Activated CD8-positive, alpha-beta memory T cell treated with anti-CD3 and anti-CD28 coated beads, Interleukin-2, amount 50 U/mL, for 48 hours (primary cell): ENCODE results near the gene COX7A2.

ENCODE experiments used
- DNase-seq: peaks from one replicate; pipeline ENCODE4 v3.0.0-alpha.2; 2020

The COX7A2 gene, protein sequence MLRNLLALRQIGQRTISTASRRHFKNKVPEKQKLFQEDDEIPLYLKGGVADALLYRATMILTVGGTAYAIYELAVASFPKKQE

DNA sequence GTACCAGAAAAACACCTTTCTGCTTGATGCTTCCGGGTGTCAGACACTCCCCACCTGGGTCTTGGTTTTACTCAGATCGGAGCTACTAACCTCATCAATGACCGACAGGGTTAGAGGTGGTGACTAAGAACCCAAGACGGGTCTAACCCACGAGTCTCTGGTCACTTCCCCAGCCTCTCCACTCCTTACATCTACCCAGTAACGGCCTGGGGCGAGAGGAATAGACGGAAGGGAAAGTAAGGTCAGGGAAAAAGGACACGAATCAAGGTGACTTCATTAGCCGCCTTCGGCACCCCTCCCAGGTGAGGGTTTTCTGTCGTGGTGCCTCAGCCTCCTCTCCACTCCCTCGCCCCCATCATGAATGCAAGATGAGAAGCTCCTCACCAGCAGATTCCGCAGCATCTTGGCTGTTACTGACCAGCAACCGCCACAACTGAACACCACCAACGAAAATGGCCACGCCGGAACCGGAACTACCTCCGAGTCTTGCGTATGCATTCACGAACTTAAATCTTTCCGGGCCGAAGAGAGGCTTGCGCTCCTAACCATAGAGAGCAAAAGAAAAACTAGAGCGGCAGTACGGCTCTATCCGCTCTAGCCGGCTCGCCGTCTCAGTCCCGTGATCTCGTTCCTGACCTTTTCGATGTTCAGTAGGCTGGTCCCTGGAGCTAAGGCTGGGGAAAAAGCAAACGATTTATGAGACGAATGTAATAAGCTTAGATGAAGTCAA is at the start of gene COX7A2:
Gene COX7A2, minus strand, starts transcription at position 469 of the 730 bp plus-strand sequence. Its CDS starts 67 bp downstream, at position 402.
- DNase-seq, result peak; percentile 89

DNA sequence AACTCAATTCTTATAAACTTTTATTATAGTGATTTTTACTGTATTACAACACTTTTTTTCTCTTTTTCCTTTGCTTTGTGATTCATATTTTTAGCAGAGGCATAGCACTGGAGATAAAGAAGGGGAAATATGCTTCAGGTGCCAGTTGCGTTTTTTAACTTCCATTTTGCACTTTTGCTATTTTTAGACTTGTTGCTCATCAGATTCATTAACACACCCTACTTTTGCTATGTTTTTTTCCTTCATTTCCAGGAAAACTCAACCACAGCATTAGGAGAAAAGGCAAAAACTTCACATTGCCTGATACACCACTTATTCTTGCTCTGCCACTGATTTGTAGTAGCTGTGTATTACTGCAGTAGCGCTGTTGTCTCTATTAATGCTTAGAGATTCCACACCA is 49.0 kb upstream of the COX7A2 start:
- DNase-seq, result no peak

DNA sequence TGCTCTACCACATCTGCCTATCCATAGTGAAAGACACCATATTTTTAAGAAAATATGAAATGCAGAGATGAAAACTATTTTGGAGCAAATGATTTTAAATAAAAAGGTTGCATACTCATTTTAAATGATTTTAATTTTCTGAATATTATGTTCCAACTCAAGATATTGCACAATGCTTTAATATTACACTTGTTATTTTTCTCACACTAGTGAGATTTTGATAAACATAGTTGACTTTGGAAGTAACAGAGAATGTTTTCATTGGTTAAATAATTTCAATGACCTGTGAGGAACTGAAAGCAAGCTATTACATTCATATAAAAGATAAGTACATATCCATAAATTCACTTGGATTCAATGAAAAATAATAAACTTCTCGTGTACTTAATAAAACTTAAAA is 48.1 kb upstream of the COX7A2 start:
- DNase-seq, result no peak

DNA sequence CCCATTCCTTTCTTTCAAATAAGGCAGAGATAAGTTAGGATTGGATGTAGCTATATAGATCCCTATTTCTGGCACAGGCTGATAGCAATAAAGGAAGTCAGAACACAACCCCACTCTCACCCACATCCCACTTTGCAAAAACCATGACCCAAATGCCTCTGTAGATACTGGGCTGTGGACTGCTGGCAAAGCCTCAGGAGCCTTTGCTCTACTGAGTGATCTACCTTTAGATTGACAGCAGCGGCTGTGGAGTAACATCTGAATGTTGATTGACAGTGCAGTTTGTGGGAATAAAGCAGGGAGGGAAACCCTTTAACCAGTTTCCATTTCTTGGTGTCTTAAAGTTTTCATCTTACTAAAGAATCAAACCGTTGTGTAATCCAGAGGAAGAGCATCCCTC is 47.7 kb upstream of the COX7A2 start:
- no peak for DNase-seq

DNA sequence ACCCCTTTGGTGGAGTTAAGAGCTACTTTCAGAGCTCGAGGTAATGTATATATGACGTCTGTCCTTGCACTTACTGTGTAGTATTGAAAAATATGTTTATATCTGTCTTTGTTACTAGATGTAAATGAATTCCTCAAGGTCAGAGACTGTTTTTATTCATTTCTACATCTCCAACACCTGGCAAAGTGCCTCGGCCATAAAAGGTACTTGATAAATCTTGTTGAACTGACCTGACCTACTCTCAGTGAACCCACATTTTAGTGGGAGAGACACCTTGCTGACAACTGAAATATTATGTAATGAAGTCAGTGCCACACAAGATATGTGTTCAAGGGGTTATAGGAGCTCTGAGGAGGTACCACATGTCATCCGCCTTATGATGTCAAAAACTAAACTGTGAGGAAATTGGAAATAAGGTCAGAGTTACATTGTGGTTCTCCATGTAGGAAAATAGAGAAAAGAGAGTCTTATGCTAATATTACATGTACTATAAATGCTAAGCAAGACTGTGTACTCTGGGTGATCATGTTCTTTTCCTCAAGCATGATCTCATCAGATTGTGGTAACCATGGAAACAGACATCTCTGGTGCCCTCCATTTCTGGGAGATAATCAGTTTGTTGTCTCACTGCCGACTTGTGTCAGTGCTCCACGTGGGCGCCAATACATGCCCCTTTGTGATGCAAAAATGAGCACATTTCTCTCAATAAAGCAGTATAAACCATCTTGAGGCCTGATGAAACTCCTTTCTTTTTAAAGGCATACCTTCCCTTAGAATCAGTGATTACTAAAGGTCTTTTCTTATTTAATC is 46.7 kb upstream of the COX7A2 start:
- no peak for DNase-seq

DNA sequence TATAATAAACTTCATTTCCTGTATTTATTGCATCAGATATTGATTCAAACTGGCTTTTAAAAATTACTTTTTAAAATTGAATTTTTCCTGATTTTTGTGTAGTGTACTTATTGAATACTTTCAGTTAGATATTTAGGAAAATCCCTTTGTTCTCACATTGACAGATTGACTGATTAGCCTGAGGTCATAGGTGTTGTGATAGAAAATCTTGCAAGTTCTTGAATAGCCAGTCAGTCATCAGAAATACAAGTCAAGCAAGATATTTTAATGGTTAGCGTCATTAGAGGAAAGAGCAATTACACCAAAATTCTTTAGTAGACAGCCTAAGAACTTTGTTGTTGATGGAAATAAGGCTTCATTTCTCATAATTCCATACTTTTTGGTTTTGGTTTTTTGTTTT is 44.4 kb upstream of the COX7A2 start:
- DNase-seq, result no peak

DNA sequence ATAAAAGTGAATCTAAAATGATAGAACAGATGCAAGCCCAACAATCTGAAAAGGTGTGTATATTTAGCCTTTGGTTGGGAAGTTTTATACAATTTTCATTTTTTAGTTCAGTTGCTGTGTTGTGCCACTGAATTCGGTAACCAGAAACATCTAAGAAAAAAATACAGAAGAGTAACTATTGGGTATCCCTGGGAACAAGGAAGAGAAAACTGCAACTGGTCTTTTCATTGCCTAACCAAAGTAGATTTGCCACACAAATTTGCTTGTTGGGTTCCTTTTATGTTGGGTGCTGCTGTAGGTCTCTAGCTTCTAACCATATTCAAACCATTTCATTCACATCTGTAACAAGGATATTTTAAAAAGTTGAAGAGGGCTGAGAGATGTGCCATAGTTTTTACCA is 43.8 kb upstream of the COX7A2 start:
- no peak for DNase-seq

DNA sequence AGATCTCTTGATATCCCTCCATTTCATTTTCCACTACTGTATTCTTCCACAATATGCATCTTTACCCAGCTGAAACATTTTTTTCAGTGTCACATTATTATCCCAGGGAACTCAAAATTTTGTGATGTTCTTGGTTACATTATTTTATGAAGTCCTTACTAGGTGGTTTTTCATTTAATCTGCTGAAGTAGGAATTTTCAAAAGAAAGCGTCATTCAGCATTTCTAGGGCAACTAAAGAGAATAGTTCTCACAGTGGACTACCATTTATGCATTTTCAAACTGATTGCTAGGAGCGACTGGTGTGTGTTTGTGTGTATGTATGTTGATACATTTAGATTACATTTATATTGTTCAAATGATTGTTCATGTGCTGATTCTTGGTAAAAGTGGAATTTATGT is 43.4 kb upstream of the COX7A2 start:
- DNase-seq, result no peak

DNA sequence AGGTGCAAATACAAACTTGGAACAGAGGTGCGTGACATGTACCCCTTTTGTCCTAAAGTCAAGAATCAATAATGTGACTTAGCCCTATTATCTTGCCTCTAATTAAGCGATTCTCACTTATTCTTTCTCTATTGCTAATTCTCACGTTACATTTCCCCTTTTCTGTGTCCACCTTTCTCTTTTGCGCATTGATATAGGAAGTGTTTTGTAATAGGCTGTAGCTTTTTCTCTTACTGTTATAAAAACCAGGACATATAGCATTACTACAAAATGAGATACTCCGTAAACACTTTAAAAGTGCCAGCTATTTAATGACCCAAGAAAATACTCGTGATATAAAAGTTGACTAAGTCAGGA is 41.7 kb upstream of the COX7A2 start:
- DNase-seq, result no peak

DNA sequence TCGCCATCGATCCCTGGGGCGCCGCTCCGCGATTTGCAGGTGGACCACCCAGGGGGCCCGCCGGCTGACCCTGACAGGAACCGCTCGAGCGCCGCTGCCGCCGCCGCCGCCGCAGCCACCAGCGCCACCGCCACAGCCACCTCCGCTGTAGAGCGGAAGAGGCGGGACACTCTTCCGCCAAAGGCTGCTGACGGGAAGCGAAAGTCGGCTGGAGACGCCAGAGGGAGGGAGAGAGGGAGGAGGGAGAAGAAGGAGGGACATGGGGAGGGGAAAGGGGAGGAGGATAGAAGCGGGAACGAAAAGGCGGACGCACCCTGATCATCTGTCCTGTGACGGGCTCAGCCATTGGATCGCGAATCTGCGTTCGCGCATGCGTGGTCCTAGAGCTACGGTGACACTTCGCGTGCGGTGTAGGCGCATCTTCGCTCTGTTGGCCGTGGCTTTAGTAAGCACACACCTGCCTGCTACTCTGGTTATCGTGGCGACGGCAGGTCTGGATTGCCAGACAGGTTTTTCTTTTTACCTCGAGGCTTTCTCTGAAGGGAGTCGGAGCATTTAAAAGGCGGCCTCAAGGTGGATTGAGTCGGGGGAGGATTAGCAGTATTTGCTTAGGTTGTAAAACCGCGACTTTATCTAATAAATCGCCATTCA is 41.2 kb upstream of the COX7A2 start, which contains the start of gene TMEM30A:
Gene TMEM30A, minus strand, starts transcription at position 161 of the 651 bp plus-strand sequence. Its CDS starts 154 bp downstream, at position 7.
- DNase-seq, result peak; percentile 95

DNA sequence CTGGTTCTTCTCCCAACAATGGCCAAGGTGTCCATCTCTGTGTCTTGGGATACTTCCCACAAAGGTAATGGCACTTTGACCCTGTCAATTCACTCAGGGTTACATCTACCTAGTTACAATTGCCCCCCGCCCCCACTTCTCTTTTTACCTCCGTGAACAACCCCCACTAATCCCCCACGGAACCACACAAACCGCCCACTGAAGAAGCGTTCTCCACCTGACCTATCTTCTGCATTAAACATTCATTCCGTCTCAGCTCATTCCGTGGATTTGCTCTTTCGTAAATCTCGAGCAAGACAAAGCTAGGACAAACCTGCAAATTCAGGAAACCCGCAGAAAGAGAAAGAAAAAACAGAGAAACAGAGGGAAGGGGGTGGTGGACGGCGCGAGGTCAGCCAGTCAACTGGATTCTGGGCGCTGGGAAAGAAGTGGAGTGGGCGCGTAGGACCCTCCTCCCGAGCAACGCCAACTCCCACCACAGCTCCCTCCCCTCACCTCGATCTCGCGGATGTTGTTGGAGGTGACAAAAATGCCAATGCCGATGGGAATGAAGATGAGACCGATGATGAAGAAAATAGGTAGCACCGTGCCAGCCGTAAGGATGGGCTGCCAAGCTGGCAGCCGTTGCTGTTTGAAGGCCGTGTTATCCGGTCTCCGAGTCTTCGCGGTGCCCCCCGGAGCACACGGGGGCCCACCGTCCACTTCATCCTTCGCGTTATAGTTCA is 40.5 kb upstream of the COX7A2 start:
- peak; percentile 55 for DNase-seq

DNA sequence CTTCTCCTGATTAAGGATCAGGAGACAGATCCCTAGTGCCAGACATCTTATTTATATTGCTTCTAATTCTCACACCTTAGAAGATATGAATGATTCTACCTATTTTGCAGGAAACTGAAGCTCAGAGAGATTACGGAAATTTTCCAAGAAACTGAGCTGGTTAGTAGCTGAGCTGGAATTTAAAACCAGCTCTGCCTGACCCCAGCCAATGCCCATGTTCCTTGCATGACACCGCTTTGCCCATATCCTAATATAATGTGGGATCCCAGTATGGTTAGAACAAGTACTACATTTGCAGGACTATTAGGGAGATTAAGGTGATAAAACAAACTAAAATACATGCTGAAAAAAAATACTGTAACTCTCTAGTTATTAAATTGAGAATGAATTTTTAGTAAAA is 39.1 kb upstream of the COX7A2 start:
- no peak for DNase-seq

DNA sequence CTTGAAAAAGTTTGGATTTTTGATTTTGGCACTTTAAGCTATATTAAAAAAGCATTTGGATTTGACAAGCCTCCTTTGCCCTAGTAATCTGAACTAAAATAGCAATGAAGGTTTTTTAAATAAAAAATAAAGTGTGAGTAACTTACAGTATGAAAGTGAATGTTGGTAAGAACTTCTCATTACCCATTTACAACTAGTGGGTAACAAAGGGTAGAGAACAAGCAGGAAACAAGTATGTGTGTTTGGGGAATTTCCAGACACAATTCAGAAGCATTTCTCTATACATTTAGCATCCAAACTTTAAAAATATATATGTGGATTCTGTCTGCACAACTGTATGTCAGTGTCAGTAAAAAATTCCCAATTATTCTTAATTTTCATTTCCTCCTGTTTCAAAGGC is 38.1 kb upstream of the COX7A2 start:
- DNase-seq, result no peak

DNA sequence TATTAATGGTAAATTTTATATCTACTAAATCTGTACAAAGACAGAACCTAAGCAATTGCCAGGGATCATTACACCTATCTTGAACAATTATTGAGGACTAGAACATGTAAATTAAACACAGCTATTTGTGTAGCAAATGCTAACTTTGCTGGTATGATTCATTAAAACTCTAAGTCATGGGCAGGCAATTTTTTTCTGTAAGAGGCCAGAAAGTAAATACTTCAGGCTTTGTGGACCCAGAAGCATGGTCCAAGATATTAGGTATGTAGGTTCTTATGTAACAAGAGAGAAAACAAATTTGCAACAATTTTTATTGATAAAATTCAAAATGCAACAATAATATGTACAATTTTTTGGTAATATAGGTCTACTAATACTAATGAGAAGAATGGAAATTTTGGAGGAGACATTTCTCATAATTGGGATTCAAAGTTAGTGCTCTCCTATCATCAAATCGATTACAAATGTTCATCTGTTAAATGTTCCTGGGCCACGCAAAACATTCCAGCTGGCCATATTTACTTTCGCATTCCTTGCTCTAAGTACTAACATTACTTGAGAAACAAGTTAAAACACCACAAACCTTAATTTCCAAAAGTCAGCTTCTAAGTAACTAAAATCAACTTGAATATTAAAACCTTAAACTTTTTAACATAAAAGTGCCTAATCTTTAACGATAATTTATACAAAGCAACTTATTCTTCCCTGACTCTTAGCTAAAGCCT is 36.7 kb upstream of the COX7A2 start:
- DNase-seq, result no peak

DNA sequence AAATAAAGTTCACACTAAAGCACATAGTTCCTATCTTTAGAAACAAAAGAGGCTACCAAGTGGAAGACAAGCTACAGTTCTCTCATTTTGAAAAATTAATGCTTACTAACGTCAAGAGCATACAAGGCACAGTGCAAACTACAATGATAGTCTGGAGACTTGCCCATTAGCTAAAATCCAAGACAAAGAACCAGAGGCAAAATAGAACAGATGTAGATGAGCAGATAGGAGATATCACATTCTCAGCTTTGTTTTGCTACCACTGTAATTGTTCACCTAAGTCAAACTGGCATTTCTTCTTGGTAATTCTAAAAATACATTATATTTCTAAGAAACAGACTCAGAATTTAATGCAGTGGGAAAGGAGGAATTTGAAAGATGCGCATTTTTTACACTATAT is 35.8 kb upstream of the COX7A2 start:
- DNase-seq, result no peak

DNA sequence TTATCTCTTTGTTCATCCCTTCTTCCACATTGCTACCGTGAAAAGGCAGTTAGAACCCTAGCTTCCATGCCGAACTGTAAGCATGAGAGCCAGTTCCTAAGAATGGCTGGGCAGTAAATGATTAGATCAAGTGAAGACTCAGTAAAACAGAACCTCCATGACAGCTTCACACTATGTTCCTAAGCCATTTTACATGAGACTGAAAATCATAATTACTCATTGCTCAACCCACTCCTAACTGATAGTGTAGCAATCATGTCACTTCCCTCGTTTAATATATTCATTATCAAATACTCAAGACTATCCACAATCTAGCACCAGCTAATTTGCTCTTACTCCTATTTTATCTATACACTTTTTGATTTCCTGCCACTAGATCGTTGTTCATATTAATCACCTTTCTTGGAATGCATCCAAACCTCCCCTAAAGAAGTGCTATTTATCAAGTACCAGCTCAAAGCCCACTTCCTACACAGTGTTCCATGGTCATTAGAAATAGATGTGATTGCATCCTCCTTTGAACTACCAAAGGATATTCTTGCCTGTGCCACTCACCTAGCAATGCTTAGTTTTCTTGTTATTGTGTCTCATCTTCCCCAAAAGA is 35.0 kb upstream of the COX7A2 start:
- DNase-seq, result no peak

DNA sequence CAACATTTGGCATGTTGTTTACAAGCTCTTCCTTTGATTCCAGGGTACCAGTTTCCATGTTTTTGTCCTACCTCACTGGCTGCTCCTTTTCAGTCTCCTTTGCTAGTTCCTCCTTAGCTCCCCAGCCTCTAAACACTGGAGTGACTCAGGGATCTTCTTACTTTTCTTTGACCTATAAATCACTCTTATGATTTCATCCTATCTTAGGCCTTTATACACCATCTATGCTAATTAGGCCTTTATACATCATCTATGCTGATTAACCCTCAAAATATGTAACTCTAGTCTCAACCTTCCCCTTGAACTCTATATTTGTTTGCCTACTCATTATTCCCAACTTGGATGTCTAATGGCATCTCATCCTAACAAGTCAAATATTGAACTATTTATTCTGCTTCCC is 31.5 kb upstream of the COX7A2 start:
- DNase-seq, result no peak

DNA sequence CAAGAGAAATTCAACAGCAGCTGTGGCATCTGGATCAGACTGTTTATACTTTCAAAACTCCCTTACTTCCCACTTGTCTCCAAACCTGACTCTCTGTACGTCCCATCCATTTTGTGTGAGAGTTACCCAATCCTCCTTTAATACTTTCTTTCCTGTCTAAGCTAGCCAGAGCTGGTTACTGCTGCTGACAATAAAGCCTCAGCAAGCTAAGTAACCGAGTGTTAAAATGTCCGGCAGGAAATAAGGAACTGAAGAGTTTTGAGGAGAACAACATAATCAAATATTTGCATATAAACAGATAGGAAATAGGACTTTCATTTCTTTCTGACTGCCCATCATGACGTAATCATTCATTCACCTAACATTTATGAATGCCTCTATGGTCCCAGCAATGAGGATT is 29.4 kb upstream of the COX7A2 start:
- no peak for DNase-seq

DNA sequence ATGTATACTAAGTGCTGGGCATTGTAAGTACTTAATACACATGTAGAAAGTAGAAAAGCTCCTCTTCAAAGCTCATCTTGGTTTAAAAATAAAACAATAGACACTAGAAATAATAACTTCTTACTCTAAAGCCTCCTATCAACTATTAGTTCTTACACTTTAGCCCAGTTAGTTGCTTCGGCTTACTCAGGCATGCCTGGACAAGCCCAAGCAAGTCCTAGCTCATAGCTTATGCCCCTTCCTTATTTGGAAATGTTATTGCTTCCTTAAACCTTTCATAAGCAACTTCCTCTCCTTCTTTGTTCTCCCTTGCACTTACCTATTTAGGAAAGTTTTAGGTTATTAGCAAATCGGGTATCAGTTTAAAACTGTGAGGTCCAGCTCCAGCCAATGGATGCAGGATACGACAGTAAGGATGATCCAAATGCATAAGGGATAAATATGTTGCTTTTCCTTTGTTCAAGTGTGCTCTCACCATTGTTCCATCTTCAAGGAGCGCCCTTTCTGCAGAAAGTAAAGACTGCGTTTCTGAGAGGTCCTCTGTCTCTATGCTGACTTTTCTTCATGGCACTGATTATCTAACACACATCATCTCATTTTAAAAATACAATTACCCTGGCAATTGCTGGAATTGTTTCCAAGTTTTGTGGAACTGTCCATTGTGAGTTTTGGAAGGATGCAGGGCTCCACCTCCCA is 28.7 kb upstream of the COX7A2 start:
- no peak for DNase-seq

DNA sequence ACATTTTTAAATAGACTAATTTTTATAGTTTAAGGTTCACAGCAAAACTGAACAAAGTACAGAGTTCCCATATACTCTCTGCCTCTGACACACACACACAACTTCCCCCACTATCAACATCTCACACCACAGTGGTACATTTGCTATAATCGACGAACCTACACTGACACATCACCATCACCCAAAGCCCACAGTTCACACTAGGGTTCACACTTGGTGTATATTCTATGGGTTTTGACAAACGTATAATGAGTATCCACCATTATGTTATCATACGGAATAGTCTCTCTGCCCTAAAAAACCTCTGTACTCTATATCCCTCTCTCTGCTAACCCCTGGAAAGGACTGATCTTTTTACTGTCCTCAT is 25.4 kb upstream of the COX7A2 start:
- no peak for DNase-seq
